VCaP (cell line): ENCODE measurements around the gene LHX5.

Source experiments
- H3K27ac ChIP-seq: fragments of 450-650 bp; 2 replicates; pipeline ENCODE4 v1.5.1; 2017
- TF ChIP-seq, protein P1 (sequence below): fragments of 450-650 bp; conservative IDR thresholded peaks from 2 replicates; pipeline ENCODE4 v1.5.1; 2017; ENCODE audit warnings: mild to moderate bottlenecking, moderate library complexity

The LHX5 gene

DNA sequence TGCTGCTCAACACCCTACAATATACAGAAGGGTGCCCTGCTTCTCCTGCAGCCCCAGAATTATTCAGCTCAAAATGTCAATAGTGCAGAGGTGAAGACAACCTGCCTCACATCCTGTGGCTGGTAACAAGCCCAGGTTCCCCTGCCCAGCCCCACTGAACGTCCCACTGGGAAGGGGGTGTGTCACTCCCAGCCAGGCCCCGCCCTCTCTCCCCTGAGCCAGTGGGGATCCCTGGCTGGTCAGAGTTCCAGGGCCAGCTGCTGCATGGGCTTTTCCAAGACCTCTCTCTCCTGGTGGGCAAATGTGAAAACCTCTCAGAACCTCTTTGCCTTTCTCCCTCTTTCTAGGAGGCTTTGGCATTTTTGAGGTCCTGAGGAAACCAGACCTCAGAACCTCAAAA, 13.7 kb upstream of the LHX5 start:
- TF ChIP-seq, protein P1, sequence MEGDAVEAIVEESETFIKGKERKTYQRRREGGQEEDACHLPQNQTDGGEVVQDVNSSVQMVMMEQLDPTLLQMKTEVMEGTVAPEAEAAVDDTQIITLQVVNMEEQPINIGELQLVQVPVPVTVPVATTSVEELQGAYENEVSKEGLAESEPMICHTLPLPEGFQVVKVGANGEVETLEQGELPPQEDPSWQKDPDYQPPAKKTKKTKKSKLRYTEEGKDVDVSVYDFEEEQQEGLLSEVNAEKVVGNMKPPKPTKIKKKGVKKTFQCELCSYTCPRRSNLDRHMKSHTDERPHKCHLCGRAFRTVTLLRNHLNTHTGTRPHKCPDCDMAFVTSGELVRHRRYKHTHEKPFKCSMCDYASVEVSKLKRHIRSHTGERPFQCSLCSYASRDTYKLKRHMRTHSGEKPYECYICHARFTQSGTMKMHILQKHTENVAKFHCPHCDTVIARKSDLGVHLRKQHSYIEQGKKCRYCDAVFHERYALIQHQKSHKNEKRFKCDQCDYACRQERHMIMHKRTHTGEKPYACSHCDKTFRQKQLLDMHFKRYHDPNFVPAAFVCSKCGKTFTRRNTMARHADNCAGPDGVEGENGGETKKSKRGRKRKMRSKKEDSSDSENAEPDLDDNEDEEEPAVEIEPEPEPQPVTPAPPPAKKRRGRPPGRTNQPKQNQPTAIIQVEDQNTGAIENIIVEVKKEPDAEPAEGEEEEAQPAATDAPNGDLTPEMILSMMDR = no peak
- no peak overlapping the region for H3K27ac ChIP-seq

DNA sequence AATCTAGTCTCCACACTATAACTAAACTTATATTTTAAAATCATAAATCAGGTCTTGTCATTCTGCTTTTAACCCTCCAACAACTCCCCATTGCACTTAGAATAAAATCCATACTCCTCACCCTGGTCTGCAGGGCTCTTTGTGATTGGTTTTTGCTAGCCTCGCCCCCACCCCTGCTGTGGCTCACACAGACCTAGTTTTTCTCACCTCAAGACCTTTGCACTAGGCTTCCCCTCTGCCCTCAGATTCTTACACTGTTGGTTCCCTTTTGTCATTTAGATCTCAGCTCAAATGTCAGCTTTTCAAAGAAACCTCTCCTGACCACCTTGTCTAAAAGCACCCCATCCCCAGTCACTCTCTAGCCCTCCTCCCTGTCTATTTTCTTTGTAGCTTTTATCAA, 10.7 kb upstream of the LHX5 start:
- no peak overlapping the region for H3K27ac ChIP-seq
- TF ChIP-seq, protein P1 = no peak

DNA sequence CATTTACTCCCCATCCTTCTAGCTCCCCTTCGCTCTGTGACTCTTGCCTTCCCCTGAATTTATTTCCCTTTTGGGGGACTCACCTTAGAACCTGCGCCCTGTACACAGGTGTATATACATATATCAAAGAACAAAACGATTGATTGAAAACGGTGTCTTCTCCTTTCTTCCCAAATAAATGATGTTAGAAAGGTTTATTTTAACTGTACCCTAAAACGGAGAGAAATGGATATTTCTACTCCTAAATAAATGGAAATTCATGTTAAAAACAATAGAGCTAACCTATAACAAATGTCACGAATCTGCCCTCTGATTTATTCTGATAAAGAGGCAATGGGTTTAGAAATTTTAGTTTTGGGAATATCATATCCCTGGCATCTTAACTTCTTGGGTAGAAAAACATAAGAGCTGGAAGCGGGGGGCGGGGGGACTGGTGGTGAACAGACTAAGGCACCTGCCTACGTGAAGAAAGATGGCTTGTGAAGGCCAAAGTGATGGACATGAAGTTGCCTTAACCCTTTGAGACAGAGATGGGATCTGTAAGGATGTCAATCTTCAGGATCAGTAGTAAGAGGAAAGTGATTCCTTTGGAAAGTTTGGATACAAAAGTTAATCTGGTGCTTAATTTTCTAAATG, 8.8 kb upstream of the LHX5 start:
- no peak overlapping the region for H3K27ac ChIP-seq
- TF ChIP-seq, protein P1 = no peak

DNA sequence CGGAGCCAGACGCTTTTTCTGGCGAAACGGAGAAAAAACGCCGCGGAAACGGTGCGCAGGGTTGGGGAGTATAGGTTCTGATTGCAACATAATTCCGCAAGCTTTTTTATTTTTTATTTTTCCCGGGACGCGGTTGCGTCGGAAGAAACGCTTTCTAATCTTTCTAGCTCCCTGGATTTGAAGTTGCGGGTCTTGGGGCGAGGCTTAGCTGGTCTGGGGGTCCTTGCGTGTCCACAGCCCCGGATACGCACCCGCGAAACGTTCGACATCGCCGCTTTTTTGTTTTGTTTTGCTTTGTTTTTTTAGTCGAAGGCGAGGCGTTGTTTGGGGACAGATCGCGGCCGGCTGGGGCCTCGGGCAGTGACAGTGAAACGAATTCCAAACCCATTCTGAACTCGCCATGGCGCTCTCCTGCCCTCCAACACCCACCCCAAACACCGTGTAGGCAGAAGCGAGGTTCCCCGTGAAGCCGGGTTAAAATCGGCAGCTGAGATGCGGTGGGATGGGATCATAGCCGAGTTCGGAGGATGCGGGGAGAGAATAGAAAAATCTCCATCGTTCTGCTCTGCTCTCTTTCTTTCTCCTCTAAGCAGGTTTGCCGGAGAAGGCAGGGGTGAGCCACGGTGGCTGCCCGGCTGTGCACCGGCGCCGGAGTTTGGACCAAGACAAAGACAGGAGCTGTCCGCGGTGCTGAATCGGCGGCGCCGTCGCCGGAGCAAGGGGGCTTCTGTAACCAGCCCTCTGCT, 8.1 kb upstream of the LHX5 start:
- TF ChIP-seq, protein P1 = no peak
- H3K27ac ChIP-seq = no peak overlapping the region

DNA sequence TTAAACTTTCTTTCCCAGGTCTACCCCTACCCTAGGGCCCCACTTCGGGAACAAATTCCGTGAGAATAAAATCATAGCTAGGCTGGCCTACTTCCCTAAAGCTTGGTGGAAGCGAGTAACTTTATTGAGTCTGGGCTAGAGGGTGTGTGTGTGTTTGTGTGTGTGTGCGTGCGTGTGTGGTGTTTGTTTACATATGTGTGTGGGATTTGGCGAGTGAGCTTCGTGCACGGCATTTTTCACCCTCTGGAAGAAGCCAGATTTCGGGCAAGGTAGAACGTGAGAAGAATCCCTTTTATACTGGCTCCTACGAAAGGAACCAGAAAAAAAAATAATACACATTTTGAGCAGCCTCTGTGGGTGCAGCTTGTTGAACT, 7.5 kb upstream of the LHX5 start:
- no peak overlapping the region for H3K27ac ChIP-seq

DNA sequence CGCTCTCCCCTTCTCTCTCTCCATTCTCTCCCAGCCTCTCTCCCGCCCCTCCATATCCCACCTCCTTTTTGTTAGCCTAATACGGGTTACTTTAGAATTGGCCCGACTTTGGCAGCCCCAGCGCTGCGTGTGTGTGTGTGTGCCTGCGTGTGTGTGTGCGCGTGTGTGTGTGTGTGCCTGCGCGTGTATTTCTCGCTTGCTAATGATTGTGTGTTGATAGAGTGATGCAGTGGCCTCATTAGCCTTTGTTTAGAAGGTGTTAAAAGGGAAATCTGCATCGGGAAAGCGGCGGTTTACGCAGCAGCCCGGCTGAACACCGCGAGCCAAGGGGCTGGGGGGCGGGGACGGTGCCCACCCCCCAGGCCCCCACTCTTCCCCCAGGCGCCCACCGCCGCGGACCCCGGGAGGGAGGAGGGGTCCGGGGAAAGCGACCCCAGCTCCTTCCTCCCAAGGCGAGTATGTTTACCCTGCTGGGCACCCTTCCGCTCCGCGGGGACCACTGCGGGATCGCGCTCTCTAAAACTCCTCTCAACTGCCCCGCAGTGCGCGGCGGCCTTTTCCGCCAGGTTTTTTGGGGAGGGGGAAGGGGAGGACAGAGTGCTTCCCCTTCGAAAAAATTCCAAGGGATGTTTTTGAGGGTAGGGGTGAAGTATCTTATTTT, 6.8 kb upstream of the LHX5 start:
- no peak overlapping the region for H3K27ac ChIP-seq

More for the DNA sequence above, 7.5 kb upstream of the LHX5 start:
- TF ChIP-seq, protein P1 = no peak

DNA sequence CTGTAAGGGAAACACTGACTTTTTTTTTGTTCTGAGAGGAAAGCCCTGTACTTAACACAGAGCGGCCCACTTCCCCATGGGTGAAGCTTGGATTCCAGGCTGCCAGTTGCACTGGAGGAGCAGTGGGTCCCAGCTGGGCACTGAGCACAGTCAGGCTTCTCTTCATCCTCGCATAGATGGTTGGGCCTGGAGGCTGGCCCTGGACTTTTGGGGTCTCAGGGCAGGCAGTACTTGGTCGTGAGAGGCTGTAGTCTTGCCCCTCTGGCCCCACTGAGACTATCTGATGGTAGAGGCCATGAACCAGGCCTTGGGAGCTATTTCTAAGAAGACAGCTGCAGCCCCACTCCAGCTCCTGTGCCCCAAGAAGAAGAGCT, 6.2 kb upstream of the LHX5 start:
- H3K27ac ChIP-seq = no peak overlapping the region
- TF ChIP-seq, protein P1 = no peak

More for the DNA sequence above, 6.8 kb upstream of the LHX5 start:
- TF ChIP-seq, protein P1 = no peak
